ENCODE results near the gene AXL.

- TF ChIP-seq CTCF (IDR thresholded peaks at IDR 0.05; ENCODE audit: borderline replicate concordance, extremely low read depth, low read length, poor library complexity, severe bottlenecking) (peak; percentile 100), EZH2 (IDR thresholded peaks at IDR 0.05; ENCODE audit: borderline replicate concordance, low read depth, low read length, severe bottlenecking) (no peak)
These were observed 89.6 kb downstream of the AXL start for GRCh38 chr19:41308450-41309179.
